Daoy (cell line): ENCODE data around the gene MIER3. TPM values are rescaled to one million over a fixed set of nuclear protein-coding genes. Genes with fewer than 3 reads are reported as not detected.

Experiments
- DNase-seq: peaks from one replicate; pipeline ENCODE4 v3.0.0-alpha.2; 2015; ENCODE audit warnings: low read depth
- total RNA-seq: library from RNA; depleted of rRNA; stranded (reverse); fragments of >200 nt; shearing (Covaris generic); gene quantifications from 2 replicates; pipeline ENCODE4 v1.2.3, GENCODE V29; 2014

Gene MIER3
- total RNA-seq, 1 experiment from 2014 or later: 21.0 TPM

- no peak for DNase-seq
Measured at GRCh38 chr5:56959326-56959725, 7.4 kb upstream of the MIER3 start.

- no peak for DNase-seq
Measured at GRCh38 chr5:56958595-56958994, 6.7 kb upstream of the MIER3 start.

- no peak for DNase-seq
Measured at GRCh38 chr5:56954262-56954661, 2.3 kb upstream of the MIER3 start.

GRCh38 chr5:56951126-56951945, 587 bp downstream of the MIER3 start:
- DNase-seq: peak; percentile 34

GRCh38 chr5:56950626-56951125, 1.2 kb downstream of the MIER3 start:
- DNase-seq: peak; percentile 73

GRCh38 chr5:56947052-56947451, 4.9 kb downstream of the MIER3 start:
- DNase-seq: no peak

GRCh38 chr5:56941981-56942380, 9.9 kb downstream of the MIER3 start:
- DNase-seq: no peak

- no peak for DNase-seq
Measured at GRCh38 chr5:56938858-56939257, 13.1 kb downstream of the MIER3 start.

GRCh38 chr5:56934325-56934724, 17.6 kb downstream of the MIER3 start:
- no peak for DNase-seq

- DNase-seq: no peak
Measured at GRCh38 chr5:56922922-56923321, 29.0 kb downstream of the MIER3 start.

- DNase-seq: no peak
Measured at GRCh38 chr5:56919942-56920662, 31.8 kb downstream of the MIER3 start.

GRCh38 chr5:56918054-56918453, 33.9 kb downstream of the MIER3 start:
- DNase-seq: no peak

- DNase-seq: no peak
Measured at GRCh38 chr5:56917534-56917933, 34.4 kb downstream of the MIER3 start.

GRCh38 chr5:56914678-56915077, 37.2 kb downstream of the MIER3 start:
- no peak for DNase-seq

- no peak for DNase-seq
Measured at GRCh38 chr5:56913766-56914165, 38.2 kb downstream of the MIER3 start.

- DNase-seq: peak; percentile 67
Measured at GRCh38 chr5:56910210-56910965, 41.5 kb downstream of the MIER3 start.

GRCh38 chr5:56909294-56910209, 42.4 kb downstream of the MIER3 start, which contains the start of gene SETD9:
Gene SETD9 (plus strand): TSS chr5:56909596. CDS start chr5:56909646, 50 bp downstream.
- DNase-seq: peak; percentile 99

- no peak for DNase-seq
Measured at GRCh38 chr5:56908942-56909293, 43.0 kb downstream of the MIER3 start.

GRCh38 chr5:56900858-56901578, 50.9 kb downstream of the MIER3 start:
- peak; percentile 35 for DNase-seq

GRCh38 chr5:56900395-56900794, 51.5 kb downstream of the MIER3 start:
- peak; percentile 32 for DNase-seq
